ENCODE data around the gene GNG12.

The GNG12 gene

GRCh38 chr1:67747671-67748546, 85.4 kb downstream of the GNG12 start:
- ATAC-seq (no peak), DNase-seq (no peak)
- H3K9me3 Mint-ChIP-seq: no peaks in the 10 kb centered on the region
- H3K27me3 Mint-ChIP-seq: peaks cover 21% of the 10 kb centered on the region
- peak overlapping the region in 1 of 2 donors; percentile 32 for H3K27ac Mint-ChIP-seq
- H3K4me3 Mint-ChIP-seq: peak overlapping the region in 1 of 2 donors; percentile 10
- H3K4me1 Mint-ChIP-seq: peaks cover 31% of the 10 kb centered on the region

GRCh38 chr1:67745875-67746698, 87.2 kb downstream of the GNG12 start:
- ATAC-seq: no peak
- DNase-seq: no peak
- no peak overlapping the region for H3K4me3 Mint-ChIP-seq
- peaks cover 31% of the 10 kb centered on the region for H3K4me1 Mint-ChIP-seq
- peaks cover 21% of the 10 kb centered on the region for H3K27me3 Mint-ChIP-seq
- H3K27ac Mint-ChIP-seq: no peak overlapping the region
- no peaks in the 10 kb centered on the region for H3K9me3 Mint-ChIP-seq

- no peak for ATAC-seq
- Mint-ChIP-seq H3K9me3 (no peaks in the 10 kb centered on the region), H3K4me1 (peaks cover 14% of the 10 kb centered on the region), H3K27ac (no peak overlapping the region), H3K4me3 (no peak overlapping the region), H3K27me3 (peaks cover 21% of the 10 kb centered on the region)
- no peak for DNase-seq
These were observed 90.1 kb downstream of the GNG12 start for GRCh38 chr1:67743072-67743725.

GRCh38 chr1:67741736-67742135, 91.5 kb downstream of the GNG12 start:
- Mint-ChIP-seq H3K4me1 (peaks cover 7% of the 10 kb centered on the region), H3K4me3 (no peak overlapping the region), H3K27ac (no peak overlapping the region), H3K9me3 (no peaks in the 10 kb centered on the region), H3K27me3 (peaks cover 7% of the 10 kb centered on the region)
- DNase-seq: no peak
- no peak for ATAC-seq

- ATAC-seq: no peak
- Mint-ChIP-seq H3K27me3 (peaks cover under 1% of the 10 kb centered on the region), H3K27ac (no peak overlapping the region), H3K4me3 (no peak overlapping the region), H3K4me1 (peaks cover 7% of the 10 kb centered on the region), H3K9me3 (no peaks in the 10 kb centered on the region)
- no peak for DNase-seq
These were observed 92.1 kb downstream of the GNG12 start for GRCh38 chr1:67741121-67741520.

GRCh38 chr1:67740543-67740942, 92.7 kb downstream of the GNG12 start:
- Mint-ChIP-seq H3K9me3 (no peaks in the 10 kb centered on the region), H3K4me3 (no peak overlapping the region), H3K27ac (no peak overlapping the region), H3K27me3 (no peaks in the 10 kb centered on the region), H3K4me1 (peaks cover 12% of the 10 kb centered on the region)
- ATAC-seq: no peak
- no peak for DNase-seq

- Mint-ChIP-seq H3K27me3 (no peaks in the 10 kb centered on the region), H3K4me3 (no peak overlapping the region)
These were observed 93.9 kb downstream of the GNG12 start for GRCh38 chr1:67739361-67739760.

GRCh38 chr1:67738401-67738800, 94.9 kb downstream of the GNG12 start:
- Mint-ChIP-seq H3K27me3 (no peaks in the 10 kb centered on the region), H3K27ac (peak overlapping the region in 1 of 2 donors; percentile 89), H3K9me3 (no peaks in the 10 kb centered on the region), H3K4me3 (no peak overlapping the region), H3K4me1 (peaks cover 19% of the 10 kb centered on the region)
- ATAC-seq (no peak), DNase-seq (no peak)

More at GRCh38 chr1:67739361-67739760, 93.9 kb downstream of the GNG12 start:
- Mint-ChIP-seq H3K9me3 (no peaks in the 10 kb centered on the region), H3K27ac (peak overlapping the region in 1 of 2 donors; percentile 24), H3K4me1 (peaks cover 13% of the 10 kb centered on the region)
- DNase-seq: no peak
- ATAC-seq: no peak

GRCh38 chr1:67737875-67738274, 95.4 kb downstream of the GNG12 start:
- Mint-ChIP-seq H3K27ac (no peak overlapping the region), H3K27me3 (no peaks in the 10 kb centered on the region), H3K4me3 (no peak overlapping the region), H3K4me1 (peaks cover 19% of the 10 kb centered on the region), H3K9me3 (no peaks in the 10 kb centered on the region)
- DNase-seq (no peak), ATAC-seq (no peak)

GRCh38 chr1:67736750-67737149, 96.5 kb downstream of the GNG12 start:
- no peak for DNase-seq
- H3K4me3 Mint-ChIP-seq: peak overlapping the region in 1 of 2 donors; percentile 86
- H3K4me1 Mint-ChIP-seq: peaks cover 19% of the 10 kb centered on the region
- peak overlapping the region; percentile 98 to 99 for H3K27ac Mint-ChIP-seq
- ATAC-seq: no peak
- H3K9me3 Mint-ChIP-seq: no peaks in the 10 kb centered on the region
- H3K27me3 Mint-ChIP-seq: no peaks in the 10 kb centered on the region

GRCh38 chr1:67735806-67736627, 97.2 kb downstream of the GNG12 start:
- DNase-seq (peak; percentile 47 to 67), ATAC-seq (peak; percentile 100)
- no peaks in the 10 kb centered on the region for H3K9me3 Mint-ChIP-seq
- peak overlapping the region; percentile 84 to 86 for H3K4me3 Mint-ChIP-seq
- H3K4me1 Mint-ChIP-seq: peaks cover 19% of the 10 kb centered on the region
- peak overlapping the region; percentile 98 to 99 for H3K27ac Mint-ChIP-seq
- no peaks in the 10 kb centered on the region for H3K27me3 Mint-ChIP-seq

- no peak overlapping the region for H3K27ac Mint-ChIP-seq
- H3K4me1 Mint-ChIP-seq: peaks cover 19% of the 10 kb centered on the region
- H3K9me3 Mint-ChIP-seq: no peaks in the 10 kb centered on the region
- no peak overlapping the region for H3K4me3 Mint-ChIP-seq
- ATAC-seq: no peak
- no peaks in the 10 kb centered on the region for H3K27me3 Mint-ChIP-seq
- DNase-seq: no peak
These were observed 98.1 kb downstream of the GNG12 start for GRCh38 chr1:67735206-67735605.

GRCh38 chr1:67734323-67734690, 99.0 kb downstream of the GNG12 start:
- Mint-ChIP-seq H3K27me3 (no peaks in the 10 kb centered on the region), H3K27ac (no peak overlapping the region), H3K4me1 (peaks cover 26% of the 10 kb centered on the region), H3K4me3 (no peak overlapping the region), H3K9me3 (no peaks in the 10 kb centered on the region)
- ATAC-seq (no peak), DNase-seq (no peak)

- peaks cover under 1% of the 10 kb centered on the region for H3K27me3 Mint-ChIP-seq
- H3K4me1 Mint-ChIP-seq: peaks cover 26% of the 10 kb centered on the region
- DNase-seq (no peak), ATAC-seq (no peak)
- no peak overlapping the region for H3K4me3 Mint-ChIP-seq
- no peak overlapping the region for H3K27ac Mint-ChIP-seq
- no peaks in the 10 kb centered on the region for H3K9me3 Mint-ChIP-seq
These were observed 99.5 kb downstream of the GNG12 start for GRCh38 chr1:67733681-67734322.
